Hepatocyte (in vitro differentiated cells): Measurements from ENCODE around the gene NR2E1. TPM values are rescaled to one million over a fixed set of nuclear protein-coding genes. Genes with fewer than 3 reads are reported as not detected.

ENCODE experiments used
- DNase-seq: peaks from one replicate; pipeline ENCODE4 v3.0.0-alpha.2; 2016; ENCODE audit warnings: low spot score
- H2AFZ ChIP-seq: fragments of 200-600 bp; sonication (generic); 2 replicates; pipeline ENCODE4 v1.6.0; 2016; ENCODE audit warnings: antibody characterized with exemption, mild to moderate bottlenecking
- H3K27ac ChIP-seq: fragments of 200-600 bp; sonication (generic); 2 replicates; pipeline ENCODE4 v1.5.1; 2016; ENCODE audit warnings: mild to moderate bottlenecking
- H3K27me3 ChIP-seq: fragments of 200-600 bp; sonication (generic); 2 replicates; pipeline ENCODE4 v1.6.1; 2016
- H3K36me3 ChIP-seq: fragments of 200-600 bp; sonication (generic); replicated peaks from 2 replicates; pipeline ENCODE4 v1.5.1; 2016; ENCODE audit warnings: low read depth; ENCODE audit not compliant: insufficient read depth
- H3K4me1 ChIP-seq: fragments of 200-600 bp; sonication (generic); 2 replicates; pipeline ENCODE4 v1.5.1; 2016; ENCODE audit warnings: mild to moderate bottlenecking, moderate library complexity; ENCODE audit not compliant: insufficient read depth
- H3K4me2 ChIP-seq: fragments of 200-600 bp; sonication (generic); 2 replicates; pipeline ENCODE4 v1.6.0; 2016
- H3K4me3 ChIP-seq: fragments of 200-600 bp; sonication (generic); 2 replicates; pipeline ENCODE4 v1.5.1; 2016; ENCODE audit warnings: mild to moderate bottlenecking
- H3K79me2 ChIP-seq: fragments of 200-600 bp; sonication (generic); 2 replicates; pipeline ENCODE4 v1.6.0; 2017; ENCODE audit warnings: mild to moderate bottlenecking
- H3K9me2 ChIP-seq: fragments of 200-600 bp; sonication (generic); replicated peaks from 2 replicates; pipeline ENCODE4 v1.6.0; 2017; ENCODE audit warnings: mild to moderate bottlenecking; ENCODE audit not compliant: insufficient read depth
- H3K9me3 ChIP-seq: fragments of 200-600 bp; sonication (generic); 2 replicates; pipeline ENCODE4 v1.5.1; 2016; ENCODE audit warnings: low read depth, mild to moderate bottlenecking
- H4K20me1 ChIP-seq: fragments of 200-600 bp; sonication (generic); 2 replicates; pipeline ENCODE4 v1.6.0; 2016; ENCODE audit warnings: mild to moderate bottlenecking; ENCODE audit not compliant: insufficient read depth, poor library complexity, severe bottlenecking
- EZH2 ChIP-seq: fragments of 200-600 bp; sonication (generic); IDR thresholded peaks from 2 replicates; pipeline ENCODE4 v1.6.1; 2016; ENCODE audit warnings: antibody characterized with exemption, mild to moderate bottlenecking, borderline replicate concordance
- EZH2phosphoT487 ChIP-seq: fragments of 200-600 bp; sonication (generic); IDR thresholded peaks from one replicate; pipeline ENCODE4 v1.6.1; 2018; ENCODE audit warnings: antibody characterized with exemption, mild to moderate bottlenecking, low read depth, moderate library complexity; ENCODE audit not compliant: unreplicated experiment, severe bottlenecking
- WGBS: methylation state at CpG from one replicate; pipeline ENCODE4 v1.1.6; 2016; ENCODE audit warnings: low lambda C conversion rate; ENCODE audit errors: missing lambda C conversion rate; 5-methylcytosine and 5-hydroxymethylcytosine counted together
- polyA plus RNA-seq: library from polyadenylated mRNA; unstranded; fragments of >200 nt; fragmentation: Nextera tagmentation; extraction: Ambion mirVana; gene quantifications from 2 replicates; pipeline ENCODE4 v1.2.1, GENCODE V29; 2016
- total RNA-seq: library from RNA; depleted of rRNA; stranded (reverse); fragments of >200 nt; gene quantifications from 2 replicates; pipeline ENCODE4 v1.2.3, GENCODE V29; 2014
- TF ChIP-seq, protein P1 (sequence below): fragments of 200-600 bp; sonication (generic); IDR thresholded peaks from 2 replicates; pipeline ENCODE4 v1.5.1; 2016; ENCODE audit warnings: antibody characterized with exemption, mild to moderate bottlenecking; ENCODE audit not compliant: poor library complexity

NR2E1 gene
- total and polyA plus RNA-seq, 2 experiments from 2014 or later: not detected

- H3K4me3 ChIP-seq: no peak overlapping the region
- TF ChIP-seq, protein P1, sequence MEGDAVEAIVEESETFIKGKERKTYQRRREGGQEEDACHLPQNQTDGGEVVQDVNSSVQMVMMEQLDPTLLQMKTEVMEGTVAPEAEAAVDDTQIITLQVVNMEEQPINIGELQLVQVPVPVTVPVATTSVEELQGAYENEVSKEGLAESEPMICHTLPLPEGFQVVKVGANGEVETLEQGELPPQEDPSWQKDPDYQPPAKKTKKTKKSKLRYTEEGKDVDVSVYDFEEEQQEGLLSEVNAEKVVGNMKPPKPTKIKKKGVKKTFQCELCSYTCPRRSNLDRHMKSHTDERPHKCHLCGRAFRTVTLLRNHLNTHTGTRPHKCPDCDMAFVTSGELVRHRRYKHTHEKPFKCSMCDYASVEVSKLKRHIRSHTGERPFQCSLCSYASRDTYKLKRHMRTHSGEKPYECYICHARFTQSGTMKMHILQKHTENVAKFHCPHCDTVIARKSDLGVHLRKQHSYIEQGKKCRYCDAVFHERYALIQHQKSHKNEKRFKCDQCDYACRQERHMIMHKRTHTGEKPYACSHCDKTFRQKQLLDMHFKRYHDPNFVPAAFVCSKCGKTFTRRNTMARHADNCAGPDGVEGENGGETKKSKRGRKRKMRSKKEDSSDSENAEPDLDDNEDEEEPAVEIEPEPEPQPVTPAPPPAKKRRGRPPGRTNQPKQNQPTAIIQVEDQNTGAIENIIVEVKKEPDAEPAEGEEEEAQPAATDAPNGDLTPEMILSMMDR: no peak
- TF ChIP-seq EZH2phosphoT487 (no peak), EZH2 (no peak)
- no peak overlapping the region for H3K27ac ChIP-seq
- H3K36me3 ChIP-seq: no peaks in the 10 kb centered on the region
- no peak overlapping the region for H2AFZ ChIP-seq
- H3K4me1 ChIP-seq: peaks cover 28% of the 10 kb centered on the region
- whole genome bisulfite sequencing: 47% methylated on average over 12 of the region's 12 CpGs
- H4K20me1 ChIP-seq: no peaks in the 10 kb centered on the region
- H3K27me3 ChIP-seq: peaks cover 97% of the 10 kb centered on the region
- H3K9me3 ChIP-seq: no peaks in the 10 kb centered on the region
- H3K79me2 ChIP-seq: no peaks in the 10 kb centered on the region
- DNase-seq: no peak
- H3K4me2 ChIP-seq: no peak overlapping the region
- H3K9me2 ChIP-seq: no peaks in the 10 kb centered on the region
Observed at GRCh38 chr6:108120311-108120710, 45.5 kb upstream of the NR2E1 start.

DNA sequence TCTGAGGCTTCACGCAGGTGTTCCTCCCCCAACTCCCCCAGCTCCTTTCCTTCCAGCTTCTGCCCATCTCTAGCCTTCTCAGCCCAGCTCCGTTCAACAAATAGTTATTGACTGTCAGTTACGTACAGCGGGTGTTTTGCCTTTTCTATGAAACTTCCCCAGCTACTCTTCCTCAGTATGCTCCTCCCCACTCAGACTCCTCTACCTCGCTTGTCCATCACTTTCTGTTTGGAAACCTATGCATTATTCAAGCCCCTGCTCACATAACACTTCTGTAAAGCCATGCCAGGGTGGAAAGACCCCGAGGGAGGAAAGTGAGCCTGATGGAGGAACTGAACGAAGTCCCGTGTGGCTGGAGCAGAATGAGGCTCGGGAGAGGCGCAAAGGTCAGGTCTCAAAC is 44.2 kb upstream of the NR2E1 start:
- no peak overlapping the region for H3K27ac ChIP-seq
- H3K9me2 ChIP-seq: no peaks in the 10 kb centered on the region
- no peak for DNase-seq
- no peaks in the 10 kb centered on the region for H3K79me2 ChIP-seq
- no peaks in the 10 kb centered on the region for H3K36me3 ChIP-seq
- TF ChIP-seq, protein P1: no peak
- no peak for TF ChIP-seq EZH2
- TF ChIP-seq EZH2phosphoT487: no peak
- H4K20me1 ChIP-seq: no peaks in the 10 kb centered on the region
- 55% methylated on average over 10 of the region's 10 CpGs for WGBS
- no peak overlapping the region for H2AFZ ChIP-seq
- H3K27me3 ChIP-seq: peaks cover 86% of the 10 kb centered on the region
- peaks cover 26% of the 10 kb centered on the region for H3K4me1 ChIP-seq
- H3K9me3 ChIP-seq: no peaks in the 10 kb centered on the region
- H3K4me2 ChIP-seq: no peak overlapping the region
- no peak overlapping the region for H3K4me3 ChIP-seq

GRCh38 chr6:108123481-108123929 is 42.3 kb upstream of the NR2E1 start:
- WGBS: 35% methylated on average over 13 of the region's 13 CpGs

More at GRCh38 chr6:108123481-108123929, 42.3 kb upstream of the NR2E1 start:
- Histone ChIP-seq H3K79me2 (no peaks in the 10 kb centered on the region), H3K4me2 (no peak overlapping the region), H4K20me1 (no peaks in the 10 kb centered on the region), H3K27me3 (peaks cover 71% of the 10 kb centered on the region), H2AFZ (no peak overlapping the region), H3K27ac (no peak overlapping the region), H3K4me1 (peaks cover 15% of the 10 kb centered on the region), H3K9me2 (no peaks in the 10 kb centered on the region), H3K9me3 (no peaks in the 10 kb centered on the region), H3K4me3 (no peak overlapping the region), H3K36me3 (no peaks in the 10 kb centered on the region)
- no peak for DNase-seq
- TF ChIP-seq, protein P1: no peak
- TF ChIP-seq EZH2phosphoT487: no peak
- TF ChIP-seq EZH2: no peak
